Parathyroid adenoma (tissue), 2 donors: ENCODE results near the gene MARCHF9.
"Not testable (repeated sequence)": the region's sequence is repeated elsewhere in the genome, so short reads cannot be mapped to it uniquely, and the experiment has no call there.

ENCODE experiments used
- H2AFZ ChIP-seq: fragments of 300-600 bp; sonication (generic); one replicate; pipeline ENCODE4 v1.7.0; 2017; ENCODE audit warnings: antibody characterized with exemption, mild to moderate bottlenecking
- H3K27ac ChIP-seq: fragments of 300-600 bp; sonication (generic); one replicate; pipeline ENCODE4 v1.7.0; 2017
- H3K27me3 ChIP-seq: fragments of 300-600 bp; sonication (generic); one replicate; pipeline ENCODE4 v1.7.0; 2017; ENCODE audit warnings: low read length; ENCODE audit not compliant: control insufficient read depth, insufficient read depth
- H3K36me3 ChIP-seq: fragments of 300-600 bp; sonication (generic); one replicate; pipeline ENCODE4 v1.7.0; 2017; ENCODE audit warnings: low read length; ENCODE audit not compliant: control insufficient read depth, insufficient read depth
- H3K4me1 ChIP-seq: fragments of 300-600 bp; sonication (generic); one replicate; pipeline ENCODE4 v1.7.0; 2017; ENCODE audit warnings: control low read depth
- H3K4me2 ChIP-seq: fragments of 300-600 bp; sonication (generic); one replicate; pipeline ENCODE4 v1.7.0; 2017; ENCODE audit warnings: low read length
- H3K4me3 ChIP-seq: fragments of 300-600 bp; sonication (generic); one replicate; pipeline ENCODE4 v1.7.0; 2017; ENCODE audit warnings: low read depth, low read length
- H3K79me2 ChIP-seq: fragments of 300-600 bp; sonication (generic); one replicate; pipeline ENCODE4 v1.7.0; 2017; ENCODE audit warnings: control low read depth
- H3K9ac ChIP-seq: fragments of 300-600 bp; sonication (generic); one replicate; pipeline ENCODE4 v1.7.0; 2017; ENCODE audit warnings: mild to moderate bottlenecking
- H3K9me3 ChIP-seq: fragments of 300-600 bp; sonication (generic); one replicate; pipeline ENCODE4 v1.7.0; 2017; ENCODE audit warnings: low read length; ENCODE audit not compliant: control insufficient read depth
- CTCF ChIP-seq: fragments of 300-600 bp; sonication (generic); IDR thresholded peaks from one replicate; pipeline ENCODE4 v1.7.0; 2017; ENCODE audit warnings: antibody characterized with exemption, mild to moderate bottlenecking
- donor health status: primary hyperparathyroidism.

The MARCHF9 gene

GRCh38 chr12:57754411-57755193, at the start of gene MARCHF9:
Gene MARCHF9 (plus strand): TSS chr12:57755103. CDS start chr12:57755529, 426 bp downstream.
- Histone ChIP-seq H3K9ac (peak within 1 kb of the TSS; percentile 43), H3K4me3 (peak within 1 kb of the TSS; percentile 59), H3K4me1 (peaks cover 9% of the 10 kb centered on the region), H3K36me3 (no peaks in the 10 kb centered on the region), H3K4me2 (peak within 1 kb of the TSS; percentile 83), H3K27me3 (no peaks in the 10 kb centered on the region), H3K27ac (peak within 1 kb of the TSS; percentile 83), H2AFZ (peak within 1 kb of the TSS; percentile 78), H3K9me3 (no peaks in the 10 kb centered on the region), H3K79me2 (peaks cover 5% of the 10 kb centered on the region)
- no peak for TF ChIP-seq CTCF

GRCh38 chr12:57707250-57707649, 47.7 kb upstream of the MARCHF9 start:
- Histone ChIP-seq H3K4me2 (no peak overlapping the region), H3K4me1 (no peaks in the 10 kb centered on the region), H3K79me2 (peaks cover 2% of the 10 kb centered on the region), H3K4me3 (no peak overlapping the region), H3K27me3 (no peaks in the 10 kb centered on the region), H3K9ac (no peak overlapping the region), H3K9me3 (no peaks in the 10 kb centered on the region), H3K36me3 (no peaks in the 10 kb centered on the region), H2AFZ (no peak overlapping the region), H3K27ac (no peak overlapping the region)
- TF ChIP-seq CTCF = no peak

- no peaks in the 10 kb centered on the region for H3K27me3 ChIP-seq
- H3K9ac ChIP-seq = no peak overlapping the region
- no peak overlapping the region for H3K4me3 ChIP-seq
- H3K79me2 ChIP-seq = peaks cover 6% of the 10 kb centered on the region
- no peak overlapping the region for H3K4me2 ChIP-seq
- H3K9me3 ChIP-seq = no peaks in the 10 kb centered on the region
- no peak for TF ChIP-seq CTCF
- H2AFZ ChIP-seq = no peak overlapping the region
- no peak overlapping the region for H3K27ac ChIP-seq
- no peaks in the 10 kb centered on the region for H3K4me1 ChIP-seq
- no peaks in the 10 kb centered on the region for H3K36me3 ChIP-seq
These were observed 46.6 kb upstream of the MARCHF9 start for GRCh38 chr12:57708296-57708695.

- Histone ChIP-seq H3K27me3 (no peaks in the 10 kb centered on the region), H3K9ac (no peak overlapping the region), H3K36me3 (no peaks in the 10 kb centered on the region), H3K79me2 (peaks cover 6% of the 10 kb centered on the region), H3K27ac (no peak overlapping the region), H3K4me2 (no peak overlapping the region), H2AFZ (no peak overlapping the region), H3K4me3 (no peak overlapping the region), H3K9me3 (no peaks in the 10 kb centered on the region), H3K4me1 (no peaks in the 10 kb centered on the region)
- TF ChIP-seq CTCF = no peak
These were observed 42.2 kb upstream of the MARCHF9 start for GRCh38 chr12:57712701-57713100.

GRCh38 chr12:57713209-57713608, 41.7 kb upstream of the MARCHF9 start:
- no peak overlapping the region for H3K27ac ChIP-seq
- no peaks in the 10 kb centered on the region for H3K4me1 ChIP-seq

GRCh38 chr12:57715036-57715748, 39.7 kb upstream of the MARCHF9 start:
- not testable (repeated sequence) for H2AFZ ChIP-seq, H3K4me1 ChIP-seq, H3K27ac ChIP-seq, H3K79me2 ChIP-seq, H3K4me3 ChIP-seq, H3K9me3 ChIP-seq, H3K9ac ChIP-seq, H3K36me3 ChIP-seq, H3K4me2 ChIP-seq, H3K27me3 ChIP-seq

More at GRCh38 chr12:57713209-57713608, 41.7 kb upstream of the MARCHF9 start:
- no peak for TF ChIP-seq CTCF
- H3K27me3 ChIP-seq = no peaks in the 10 kb centered on the region
- no peak overlapping the region for H3K4me3 ChIP-seq
- no peaks in the 10 kb centered on the region for H3K36me3 ChIP-seq
- H3K9ac ChIP-seq = no peak overlapping the region
- peaks cover 6% of the 10 kb centered on the region for H3K79me2 ChIP-seq
- no peak overlapping the region for H2AFZ ChIP-seq
- H3K9me3 ChIP-seq = no peaks in the 10 kb centered on the region
- no peak overlapping the region for H3K4me2 ChIP-seq
